Panc1 (cell line): Measurements from ENCODE around the gene PSKH1. TPM values are rescaled to one million over a fixed set of nuclear protein-coding genes. Genes with fewer than 3 reads are reported as not detected.

Experiments
- ATAC-seq: fragments of 200-7000 bp; cut with Tn5 transposase; 2 replicates; pipeline ENCODE4 v1.9.1; 2020; ENCODE audit warnings: mild to moderate bottlenecking, moderate library complexity
- BruUV-seq: library from RNA; stranded (reverse); fragments of 400-500 nt; replicated peaks from 2 replicates; lab custom pipeline; 2021; lab: Mats Ljungman, UMichigan
- CTCF ChIA-PET: fragments of 300-600 bp; sonication (Branson Sonifier 250); formaldehyde crosslinking; loops from one replicate; lab custom pipeline; 2022; ENCODE audit warnings: antibody characterized with exemption; lab: Charles Lee
- POLR2A ChIA-PET: fragments of 300-600 bp; sonication (Branson Sonifier 250); formaldehyde crosslinking; loops from one replicate; lab custom pipeline; 2022; ENCODE audit warnings: antibody characterized with exemption; lab: Charles Lee
- DNase-seq: peaks from one replicate; pipeline ENCODE4 v3.0.0-alpha.2; 2010; ENCODE audit warnings: low read depth, low spot score
- H3K27ac ChIP-seq: 2 replicates; pipeline ENCODE4 v1.5.1; 2011; ENCODE audit warnings: mild to moderate bottlenecking, low read length, inconsistent platforms
- H3K27me3 ChIP-seq: fragments of 200-500 bp; sonication (Bioruptor generic); 2 replicates; pipeline ENCODE4 v1.6.0; 2014; ENCODE audit warnings: low read length, inconsistent platforms; ENCODE audit not compliant: control insufficient read depth, insufficient read depth
- H3K36me3 ChIP-seq: fragments of 200-500 bp; sonication (Bioruptor generic); 2 replicates; pipeline ENCODE4 v1.5.1; 2014; ENCODE audit warnings: inconsistent platforms, mild to moderate bottlenecking, low read length, moderate library complexity; ENCODE audit not compliant: control insufficient read depth, insufficient read depth
- H3K4me1 ChIP-seq: 2 replicates; pipeline ENCODE4 v1.5.1; 2011; ENCODE audit warnings: inconsistent platforms, mild to moderate bottlenecking, low read length, moderate library complexity; ENCODE audit not compliant: control insufficient read depth, insufficient read depth
- H3K4me3 ChIP-seq, 2 experiments: 2 replicates each; pipeline ENCODE4 v1.5.1; 2011 to 2012; ENCODE audit warnings: low read depth in 2 of 2, low read length in 2 of 2, mild to moderate bottlenecking in 2 of 2, inconsistent platforms in 1 of 2, moderate library complexity in 1 of 2
- H3K9me3 ChIP-seq: fragments of 200-500 bp; sonication (Bioruptor generic); 2 replicates; pipeline ENCODE4 v1.5.1; 2014; ENCODE audit warnings: low read depth, mild to moderate bottlenecking, inconsistent platforms, low read length, moderate library complexity; ENCODE audit not compliant: control insufficient read depth, insufficient read depth
- CTCF ChIP-seq: fragments of 450-650 bp; IDR thresholded peaks from 2 replicates; pipeline ENCODE4 v1.5.1; 2017; ENCODE audit warnings: mild to moderate bottlenecking
- POLR2AphosphoS5 ChIP-seq: IDR thresholded peaks from 2 replicates; pipeline ENCODE4 v1.6.1; 2012; ENCODE audit warnings: mild to moderate bottlenecking, low read depth, low read length, moderate library complexity
- REST ChIP-seq, 2 experiments: IDR thresholded peaks; 2 replicates each; pipeline ENCODE4 v1.6.1; 2011 to 2012; ENCODE audit warnings: low read depth in 2 of 2, control low read depth in 1 of 2, low read length in 1 of 2, mild to moderate bottlenecking in 1 of 2, moderate library complexity in 1 of 2; ENCODE audit not compliant: insufficient read depth in 1 of 2
- SIN3A ChIP-seq: IDR thresholded peaks from 2 replicates; pipeline ENCODE4 v1.6.1; 2012; ENCODE audit warnings: low read depth, mild to moderate bottlenecking, low read length, moderate library complexity, borderline replicate concordance; ENCODE audit not compliant: insufficient read depth
- TCF7L2 ChIP-seq: IDR thresholded peaks from 2 replicates; pipeline ENCODE4 v1.6.1; 2011; ENCODE audit warnings: mild to moderate bottlenecking, low read depth, low read length, inconsistent platforms
- in situ Hi-C: cut with HindIII; loops from 2 replicates; pipeline ENCODE4 v1.10.0; 2016; ENCODE audit warnings: low sequenced_read_pairs, low pct_unique_long_range_greater_than_20kb
- intact Hi-C: fragments of 100-400 bp; cut with micrococcal nuclease; formaldehyde crosslinking; loops from one replicate; pipeline ENCODE4 v1.10.0; 2022; ENCODE audit not compliant: unreplicated experiment
- total RNA-seq: library from RNA; stranded (reverse); gene quantifications from one replicate; pipeline ENCODE4 v1.2.1, GENCODE V29; 2021; ENCODE audit not compliant: unreplicated experiment

The PSKH1 gene
- total RNA-seq, 1 experiment from 2014 or later: 17.8 TPM

- intact Hi-C loops (no loop called here), in situ Hi-C loops (no loop called here)
- Histone ChIP-seq H3K4me3 (no peak overlapping the region), H3K36me3 (no peaks in the 10 kb centered on the region; the same call in 1 of the 2 replicates), H3K4me1 (no peaks in the 10 kb centered on the region), H3K27ac (no peak overlapping the region), H3K9me3 (no peaks in the 10 kb centered on the region), H3K27me3 (no peaks in the 10 kb centered on the region)
- no peak for TF ChIP-seq POLR2AphosphoS5
- TF ChIP-seq CTCF: no peak
- TF ChIP-seq REST (IDR thresholded peaks at IDR 0.05; ENCODE audit: insufficient read depth in 1 of 2, low read depth in 2 of 2, low read length in 1 of 2): no peak
- no peak for TF ChIP-seq SIN3A
- no peak for TF ChIP-seq TCF7L2
- no TSS peak for BruUV-seq
- ChIA-PET CTCF (interaction anchor here (1.6 kb wide), 1 partner anchor 18 kb away, joined by 3 read pairs; no protein-coding TSS in a partner anchor), POLR2A (interaction anchor here (0.5 kb wide), 1 partner anchor 27 kb away, joined by 4 read pairs; no protein-coding TSS in a partner anchor)
- ATAC-seq (no peak), DNase-seq (no peak)
These were observed 66.7 kb downstream of the PSKH1 start for GRCh38 chr16:67959536-67960329.

GRCh38 chr16:67961551-67961957 is 68.5 kb downstream of the PSKH1 start:
- Histone ChIP-seq H3K36me3 (no peaks in the 10 kb centered on the region; the same call in 1 of the 2 replicates), H3K4me1 (peaks cover 4% of the 10 kb centered on the region), H3K27me3 (no peaks in the 10 kb centered on the region), H3K9me3 (no peaks in the 10 kb centered on the region), H3K4me3 (no peak overlapping the region), H3K27ac (no peak overlapping the region)
- ChIA-PET POLR2A (no interaction called here), CTCF (no interaction called here)
- intact Hi-C loops (no loop called here), in situ Hi-C loops (no loop called here)
- BruUV-seq: no TSS peak
- DNase-seq (no peak), ATAC-seq (no peak)
- no peak for TF ChIP-seq TCF7L2
- no peak for TF ChIP-seq REST (IDR thresholded peaks at IDR 0.05; ENCODE audit: insufficient read depth in 1 of 2, low read depth in 2 of 2, low read length in 1 of 2)
- TF ChIP-seq POLR2AphosphoS5: no peak
- no peak for TF ChIP-seq CTCF
- no peak for TF ChIP-seq SIN3A
